NCI-H526 treated with DMSO at 0.1 percent for 48 hours (cell line): ENCODE measurements around the gene EPHA8.

Experiments used
- DNase-seq: peaks from one replicate; lab custom pipeline; 2025; lab: John Stamatoyannopoulos, UW

The EPHA8 gene

DNA sequence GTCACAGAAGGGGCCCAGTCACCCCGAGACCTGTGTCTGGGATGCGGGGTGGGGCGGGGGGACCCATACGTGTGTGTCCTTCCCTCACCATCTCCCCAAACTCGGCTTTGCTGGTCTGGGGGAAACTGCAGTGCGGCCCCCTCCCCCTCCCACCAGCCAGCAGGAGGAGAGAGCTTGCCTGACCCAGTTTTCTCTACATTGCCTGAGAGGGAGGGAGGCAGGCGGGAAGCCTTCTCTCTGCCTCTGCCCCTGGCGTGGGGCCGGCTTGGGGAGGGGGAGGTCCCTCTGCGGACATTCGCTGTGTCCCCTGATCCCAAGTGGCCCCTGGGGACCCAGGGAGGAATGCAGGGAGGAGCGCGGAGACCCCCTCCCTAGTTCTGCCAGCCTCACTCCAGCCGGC lies 3.9 kb downstream of the EPHA8 start:
- DNase-seq = no peak

- DNase-seq = no peak
Observed at GRCh38 chr1:22567994-22568393, 4.7 kb downstream of the EPHA8 start.

GRCh38 chr1:22569269-22569668 lies 6.0 kb downstream of the EPHA8 start:
- DNase-seq = no peak

DNA sequence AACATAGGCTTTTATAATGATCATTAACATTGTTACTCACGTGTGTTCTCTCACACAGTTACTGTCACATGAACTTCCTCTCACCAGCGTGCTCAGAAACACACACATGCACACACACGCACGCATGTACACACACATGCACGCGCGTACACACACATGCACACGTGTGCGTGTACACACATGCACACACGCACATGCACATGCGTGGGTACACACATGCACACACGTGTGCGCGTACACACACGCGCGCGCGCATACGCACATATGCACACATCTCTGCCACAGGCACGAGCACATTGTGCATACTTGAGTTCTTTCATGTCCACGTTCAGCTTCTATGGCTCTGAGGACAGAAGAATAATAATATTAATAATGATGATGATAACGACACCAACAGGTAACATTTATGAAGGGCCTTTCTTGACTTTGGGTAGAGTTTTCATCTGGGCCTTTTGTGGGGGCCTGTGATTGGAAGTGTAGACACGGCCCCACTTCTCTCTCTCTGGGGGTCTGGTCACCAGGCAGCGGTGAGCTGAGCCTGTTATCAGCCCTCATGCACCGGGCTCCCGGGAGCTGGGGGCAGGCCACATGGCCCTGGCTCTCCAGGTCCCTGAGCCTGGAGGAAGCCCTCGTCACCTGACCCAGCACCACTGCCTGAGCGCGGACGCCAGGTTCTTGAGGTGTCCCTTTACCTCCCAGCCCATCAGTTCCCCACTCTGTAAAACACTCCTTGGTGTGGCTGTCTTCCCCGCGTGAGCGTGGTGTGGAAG lies 7.0 kb downstream of the EPHA8 start:
- no peak for DNase-seq

DNA sequence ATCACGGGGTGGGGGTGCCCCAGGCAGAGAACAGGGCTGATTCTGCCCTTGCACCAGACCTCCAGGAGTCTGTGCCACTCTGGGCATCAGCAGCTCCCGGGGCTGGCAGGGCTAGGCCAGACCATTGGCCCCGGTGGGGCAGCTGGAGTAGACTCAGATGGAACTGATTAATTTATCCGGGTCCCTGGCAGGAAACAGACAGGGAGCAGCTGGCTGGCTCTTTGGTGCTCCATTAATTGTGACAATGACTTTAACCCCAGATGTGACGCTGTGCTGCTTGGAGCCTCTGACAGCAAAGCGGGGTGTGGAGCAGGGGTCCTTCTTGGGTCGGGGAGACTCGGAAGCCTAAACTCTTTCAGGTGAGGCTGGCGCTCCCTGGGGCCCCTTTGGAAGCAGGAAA lies 9.5 kb downstream of the EPHA8 start:
- no peak for DNase-seq

DNA sequence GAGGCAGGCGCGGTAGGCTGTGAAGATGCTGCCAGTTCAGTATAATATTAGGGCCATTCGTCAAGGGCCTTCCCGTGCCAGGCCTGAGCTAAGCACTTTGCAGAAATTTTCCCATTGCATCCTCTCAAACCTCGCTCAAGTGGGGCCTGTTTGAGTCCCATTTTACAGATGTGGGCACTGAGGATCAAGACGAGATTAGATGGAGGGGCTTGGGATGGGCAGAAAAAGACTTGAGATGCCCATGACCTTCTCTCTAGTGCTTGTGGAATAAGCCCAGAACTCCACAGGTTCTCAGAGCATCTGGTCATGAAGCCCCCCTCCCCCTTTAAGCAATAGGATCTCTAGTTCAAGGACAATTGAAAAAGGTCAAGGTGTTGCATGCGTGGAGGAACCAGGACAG lies 9.9 kb downstream of the EPHA8 start:
- no peak for DNase-seq

DNA sequence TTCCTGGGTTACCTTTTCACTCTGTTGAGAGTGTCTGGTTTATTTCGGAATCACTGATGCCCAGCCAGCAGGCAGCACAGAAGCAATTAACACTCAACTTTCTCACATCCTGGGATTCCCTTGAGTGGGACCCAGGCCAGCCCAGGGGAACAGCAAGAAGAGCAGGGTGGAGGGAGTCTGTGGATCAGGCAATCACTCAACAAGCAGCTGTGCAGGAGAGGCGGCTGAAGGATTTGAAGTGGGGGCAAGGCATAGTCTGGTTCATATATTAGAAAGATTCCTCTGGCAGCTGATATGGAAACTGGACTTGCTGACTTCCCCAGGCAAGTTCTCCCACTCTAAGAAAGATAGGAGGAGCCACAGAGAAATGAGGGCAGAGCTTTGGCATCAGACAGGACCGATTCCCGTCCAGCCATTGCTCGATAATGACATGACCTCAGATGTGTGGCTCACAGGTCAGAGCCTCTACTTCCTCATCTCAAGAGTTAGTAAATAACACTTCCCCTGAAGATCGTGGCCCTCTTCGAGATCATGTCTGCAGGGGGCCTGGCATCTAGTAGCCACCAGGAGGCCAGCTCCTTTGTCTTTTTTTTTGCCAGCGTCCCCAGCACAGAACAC lies 12.4 kb downstream of the EPHA8 start:
- no peak for DNase-seq

GRCh38 chr1:22576150-22576544 lies 12.9 kb downstream of the EPHA8 start:
- DNase-seq = no peak

- no peak for DNase-seq
Observed at GRCh38 chr1:22576617-22577016, 13.3 kb downstream of the EPHA8 start.

DNA sequence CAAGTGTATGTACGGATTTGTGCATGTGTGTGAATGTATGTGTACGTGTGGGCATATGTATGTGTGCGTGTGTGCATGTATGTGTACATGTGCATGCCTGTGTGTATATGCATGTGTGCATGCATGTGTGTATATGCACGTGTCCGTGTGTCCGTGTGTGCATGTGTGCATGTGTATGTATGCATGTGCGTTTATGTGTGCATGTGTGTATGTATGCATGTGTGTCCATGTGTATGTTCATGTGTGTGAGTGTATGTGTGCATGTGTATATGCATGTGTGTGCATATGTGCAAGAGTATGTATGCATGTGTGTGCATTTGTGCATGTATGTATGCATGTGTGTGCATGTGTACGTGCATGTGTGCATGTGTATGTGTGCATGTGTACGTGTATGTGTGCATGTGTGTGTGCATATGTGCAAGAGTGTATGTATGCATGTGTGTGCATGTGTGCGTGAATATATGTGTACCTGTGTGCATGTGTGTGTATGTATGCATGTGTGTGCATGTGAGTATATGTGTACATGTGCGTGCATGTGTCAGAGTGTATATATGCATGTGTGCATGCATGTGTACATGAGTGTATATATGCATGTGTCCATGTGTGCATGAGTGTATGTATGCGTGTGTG lies 15.6 kb downstream of the EPHA8 start:
- no peak for DNase-seq

DNA sequence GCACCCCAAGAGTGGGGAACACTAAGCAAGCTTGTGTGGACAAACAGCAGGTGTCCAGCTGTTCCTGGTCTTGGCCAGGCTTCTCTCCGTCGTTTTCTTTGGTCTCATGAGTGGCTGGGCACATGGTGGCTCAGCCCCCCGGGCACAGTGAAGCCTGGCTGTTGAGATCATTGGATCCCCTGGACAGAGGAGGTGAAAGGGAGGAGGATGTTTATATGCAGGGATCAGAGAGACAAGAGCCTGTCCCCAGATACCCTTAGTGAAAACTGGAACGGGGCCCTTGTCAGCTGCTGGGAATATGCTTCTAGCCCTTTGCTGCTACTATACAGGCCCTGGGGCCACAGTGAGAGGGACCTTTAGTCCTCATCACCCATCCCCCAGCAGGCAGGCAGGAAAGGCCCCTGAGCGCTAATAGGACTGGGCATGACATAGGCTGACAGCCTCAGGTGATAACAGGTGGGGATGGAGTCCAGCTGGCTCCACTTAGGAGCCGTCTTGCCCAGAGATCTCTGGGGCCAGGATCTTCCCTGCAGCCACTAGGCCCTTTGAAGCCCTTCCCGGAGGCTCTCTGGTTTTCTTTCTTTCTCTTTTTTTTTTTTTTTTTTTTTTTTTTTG lies 16.4 kb downstream of the EPHA8 start:
- no peak for DNase-seq

DNA sequence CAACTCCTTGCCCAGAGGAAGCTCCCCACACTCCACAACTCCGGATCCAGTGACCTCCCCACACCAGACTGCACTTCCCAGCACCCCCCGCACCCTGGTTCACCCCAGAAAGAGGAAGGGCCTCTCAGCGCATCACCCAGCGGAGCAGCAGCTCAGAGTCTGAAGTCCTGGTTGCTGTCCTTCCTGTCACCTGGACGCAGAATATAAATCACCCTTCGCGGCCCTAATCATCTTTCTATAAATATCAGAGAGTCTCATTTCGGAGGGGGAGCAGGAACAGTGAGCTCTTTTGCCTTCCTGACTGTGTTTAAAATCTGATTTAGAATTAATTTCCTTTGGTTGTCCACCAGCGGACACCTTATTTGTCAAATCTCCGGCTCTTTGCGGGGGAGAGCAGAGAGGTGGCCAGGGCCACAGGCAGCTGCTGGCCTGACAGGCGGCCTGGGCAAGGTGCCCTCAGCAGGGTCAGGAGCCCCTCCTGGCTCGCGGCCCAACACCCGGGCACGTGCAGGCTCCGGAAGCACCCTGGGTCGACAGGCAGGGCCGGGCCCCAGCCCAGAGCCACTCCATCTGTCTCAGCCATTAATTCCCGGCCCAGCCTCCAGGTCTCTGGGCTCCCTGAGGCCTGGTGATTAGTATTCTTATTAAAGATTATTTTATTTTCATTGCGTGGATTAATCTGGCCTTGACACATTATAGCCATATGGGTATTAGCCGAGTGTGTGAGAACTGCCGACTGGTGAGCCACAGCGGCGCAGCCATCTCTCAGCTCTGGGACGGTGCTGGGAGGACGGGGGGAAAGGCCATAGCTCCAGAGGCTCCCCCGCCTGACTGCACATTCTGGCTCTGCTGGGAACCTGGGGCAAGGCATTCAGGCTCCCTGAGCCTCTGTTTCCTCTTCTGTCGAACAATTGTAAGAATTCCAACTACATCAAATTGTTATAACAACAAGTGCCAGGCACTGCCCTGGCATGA lies 19.7 kb downstream of the EPHA8 start:
- no peak for DNase-seq

- no peak for DNase-seq
Observed at GRCh38 chr1:22584001-22584562, 20.8 kb downstream of the EPHA8 start.

DNA sequence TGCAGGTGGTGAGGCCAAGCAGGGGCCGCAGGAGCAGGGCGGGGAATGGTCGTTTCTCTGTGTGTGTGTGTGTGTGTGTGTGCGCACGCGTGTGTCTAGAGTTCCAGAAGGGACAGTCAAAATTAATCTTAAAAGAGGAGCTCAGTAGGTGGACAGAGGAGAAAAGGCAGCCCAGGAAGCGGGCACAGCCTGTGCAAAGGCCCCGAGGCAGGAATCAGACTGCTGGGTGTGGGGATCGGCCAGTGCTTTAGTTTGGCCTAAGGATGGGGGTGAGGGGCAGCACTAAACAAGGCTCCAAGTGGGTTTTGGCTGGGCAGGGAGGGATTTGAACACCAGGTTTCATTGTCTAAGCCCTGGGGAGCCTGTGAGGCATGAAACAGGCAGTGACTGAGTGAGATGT lies 21.7 kb downstream of the EPHA8 start:
- no peak for DNase-seq

DNA sequence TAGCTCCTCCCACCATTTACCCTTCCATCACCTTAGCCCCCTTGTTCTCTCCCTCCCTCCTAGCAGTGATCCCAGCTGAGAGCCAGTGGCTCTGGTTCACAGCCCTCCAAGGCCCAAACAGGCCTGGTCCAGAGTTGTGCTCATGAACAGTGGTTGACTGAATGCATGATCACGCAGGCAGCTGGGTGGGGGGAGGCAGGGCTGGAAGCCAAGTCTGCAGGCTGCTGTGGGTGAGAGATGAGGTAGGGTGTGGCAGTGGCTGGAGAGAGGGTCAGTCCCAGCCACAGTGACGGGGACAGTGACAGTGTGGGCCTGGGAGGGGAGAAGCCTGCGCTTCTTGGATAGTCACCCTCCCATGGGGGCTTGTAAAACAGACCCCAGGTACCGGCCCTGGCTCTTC lies 22.2 kb downstream of the EPHA8 start:
- DNase-seq = no peak

- no peak for DNase-seq
Observed at GRCh38 chr1:22586356-22587130, 23.3 kb downstream of the EPHA8 start.

GRCh38 chr1:22587247-22587646 lies 24.0 kb downstream of the EPHA8 start:
- no peak for DNase-seq

GRCh38 chr1:22588899-22589422 lies 25.7 kb downstream of the EPHA8 start:
- no peak for DNase-seq

DNA sequence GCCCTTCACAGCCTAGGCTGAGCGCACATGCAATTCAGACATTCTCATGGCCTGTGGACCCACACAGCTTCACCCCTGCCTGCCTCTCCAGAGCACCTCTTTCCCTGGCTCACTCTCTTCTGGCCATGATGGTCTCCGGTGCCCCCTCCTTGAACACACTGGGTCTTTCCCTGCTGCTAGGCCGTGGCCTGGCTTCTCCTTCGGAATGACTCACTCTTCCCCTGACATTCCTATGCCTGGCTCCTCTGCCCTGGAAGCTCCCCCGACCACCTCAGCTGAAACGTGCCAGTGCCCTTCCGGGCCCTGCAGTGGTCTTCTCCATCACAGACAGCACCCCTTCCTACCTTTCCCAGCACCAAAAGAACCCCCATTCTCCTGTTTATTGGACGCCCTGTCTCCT lies 28.3 kb downstream of the EPHA8 start:
- DNase-seq = no peak

DNA sequence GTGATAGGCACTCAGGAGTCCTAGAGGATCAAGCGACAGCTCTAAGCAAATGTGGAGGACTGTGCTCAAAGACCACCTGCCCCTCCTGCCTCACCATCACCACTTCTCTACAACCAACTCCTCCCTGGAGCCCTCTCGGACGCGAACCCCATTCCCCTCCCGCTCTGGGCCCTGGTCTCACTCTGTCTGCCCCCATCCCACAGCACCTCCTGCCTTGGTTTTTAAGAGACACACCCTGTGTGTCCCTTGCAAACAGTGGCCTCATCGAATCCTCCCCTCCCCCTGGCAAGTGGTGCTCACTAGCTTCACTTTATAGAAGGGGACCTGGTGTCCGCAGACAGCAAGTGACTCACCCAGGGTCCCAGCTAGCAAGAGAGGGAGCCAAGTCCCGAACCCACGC lies 28.8 kb downstream of the EPHA8 start:
- no peak for DNase-seq
